Stimulated activated CD4-positive, alpha-beta T cell treated with anti-CD3 and anti-CD28 coated beads, Interleukin-1b, Interleukin-23, amount 100 ng/mL, for 48 hours (primary cell): ENCODE measurements around the gene NCLN.
"Not testable (repeated sequence)": the region's sequence is repeated elsewhere in the genome, so short reads cannot be mapped to it uniquely, and the experiment has no call there.

Experiments used
- DNase-seq: peaks from one replicate; pipeline ENCODE4 v3.0.0-alpha.2; 2020

Gene NCLN

DNA sequence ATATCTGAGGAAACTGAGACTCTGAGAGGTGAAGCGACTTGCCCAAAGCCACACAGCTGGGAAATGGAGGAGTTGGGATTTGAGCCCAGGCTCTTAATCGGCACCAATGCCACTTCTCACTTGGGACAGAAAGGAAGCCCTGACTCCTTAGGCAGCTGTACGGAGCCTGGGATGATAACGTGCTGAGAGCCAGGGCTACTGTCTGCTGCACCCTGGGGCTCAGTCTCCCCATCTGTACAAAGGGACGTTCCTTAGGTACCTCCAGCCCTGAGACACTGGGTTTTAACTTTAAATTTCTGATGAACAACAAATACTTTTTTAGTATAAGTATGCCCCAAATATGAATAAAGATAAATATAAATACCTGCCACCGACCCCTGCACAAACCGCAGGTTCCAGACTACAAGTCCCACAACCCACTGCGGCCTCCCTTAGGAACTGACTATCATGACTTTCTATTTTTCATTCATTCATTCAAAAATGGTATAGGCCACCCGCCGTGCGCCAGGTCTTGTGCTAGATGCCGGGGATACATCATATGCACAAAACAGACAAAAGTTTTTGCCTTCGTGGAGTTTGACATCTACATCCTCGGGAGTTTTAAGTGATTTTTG, 776 bp upstream of the NCLN start:
- DNase-seq, result peak; percentile 60

DNA sequence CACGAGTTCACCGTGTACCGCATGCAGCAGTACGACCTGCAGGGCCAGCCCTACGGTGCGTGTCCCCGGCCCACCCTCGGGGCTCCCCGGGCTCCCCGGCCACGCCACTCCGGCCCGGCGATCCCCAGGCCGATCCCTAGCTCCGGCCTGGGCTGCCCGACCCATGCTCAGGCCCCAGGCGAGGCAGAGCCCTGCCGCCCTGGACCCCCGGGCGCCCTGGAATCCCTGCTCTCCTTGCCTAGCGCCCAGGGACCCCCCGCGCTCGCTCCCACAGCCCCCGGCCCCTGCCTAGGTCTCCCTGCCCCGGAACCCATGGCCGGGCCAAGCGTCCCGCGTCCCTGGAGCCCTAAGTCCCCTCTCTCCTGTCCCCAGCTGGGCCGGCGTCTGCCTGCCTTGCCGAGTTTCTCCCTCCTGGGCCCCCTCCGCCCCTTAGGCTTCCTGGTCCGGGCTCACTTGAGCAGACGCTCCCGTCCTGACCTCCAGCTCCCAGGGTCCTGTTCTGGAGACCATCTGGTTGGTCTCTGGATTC, 494 bp downstream of the NCLN start:
- DNase-seq, result no peak

DNA sequence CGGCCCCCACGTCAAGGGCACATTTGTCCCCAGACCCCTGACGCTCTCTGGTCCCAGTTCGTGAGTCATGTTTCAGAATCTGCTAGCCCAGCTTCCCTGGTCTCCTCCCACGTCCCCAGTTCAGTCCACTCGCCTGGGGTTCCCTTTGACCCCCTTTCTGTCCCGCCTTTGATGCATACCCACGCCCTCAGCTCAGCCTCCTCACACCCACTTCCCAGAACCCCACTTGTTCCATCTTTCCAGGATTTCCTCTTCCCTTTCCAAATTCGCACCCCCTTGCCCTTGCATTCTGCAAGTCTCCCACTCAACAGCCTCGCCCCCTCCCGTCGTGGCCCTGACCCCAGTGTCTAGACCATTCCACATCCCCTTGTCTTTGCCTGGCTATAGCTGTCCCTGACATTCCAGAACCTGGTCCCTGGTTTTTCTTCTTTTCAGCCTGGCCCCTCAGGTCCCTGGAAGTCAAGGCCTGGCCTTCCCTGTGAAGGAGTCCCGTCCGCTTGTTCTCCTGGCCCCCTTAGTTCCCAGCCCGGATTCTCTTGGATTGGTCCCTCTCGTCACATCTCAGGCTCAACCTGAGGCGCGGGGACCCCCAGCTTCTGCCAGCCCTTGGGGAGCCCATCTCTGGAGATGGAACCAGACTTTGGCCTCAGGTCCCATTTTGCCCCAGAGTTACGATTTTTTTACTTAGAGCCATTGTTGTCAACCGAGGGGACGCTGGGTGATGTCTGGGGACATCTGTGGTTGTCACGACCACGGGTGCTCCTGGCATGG, 1.3 kb downstream of the NCLN start:
- DNase-seq, result no peak

DNA sequence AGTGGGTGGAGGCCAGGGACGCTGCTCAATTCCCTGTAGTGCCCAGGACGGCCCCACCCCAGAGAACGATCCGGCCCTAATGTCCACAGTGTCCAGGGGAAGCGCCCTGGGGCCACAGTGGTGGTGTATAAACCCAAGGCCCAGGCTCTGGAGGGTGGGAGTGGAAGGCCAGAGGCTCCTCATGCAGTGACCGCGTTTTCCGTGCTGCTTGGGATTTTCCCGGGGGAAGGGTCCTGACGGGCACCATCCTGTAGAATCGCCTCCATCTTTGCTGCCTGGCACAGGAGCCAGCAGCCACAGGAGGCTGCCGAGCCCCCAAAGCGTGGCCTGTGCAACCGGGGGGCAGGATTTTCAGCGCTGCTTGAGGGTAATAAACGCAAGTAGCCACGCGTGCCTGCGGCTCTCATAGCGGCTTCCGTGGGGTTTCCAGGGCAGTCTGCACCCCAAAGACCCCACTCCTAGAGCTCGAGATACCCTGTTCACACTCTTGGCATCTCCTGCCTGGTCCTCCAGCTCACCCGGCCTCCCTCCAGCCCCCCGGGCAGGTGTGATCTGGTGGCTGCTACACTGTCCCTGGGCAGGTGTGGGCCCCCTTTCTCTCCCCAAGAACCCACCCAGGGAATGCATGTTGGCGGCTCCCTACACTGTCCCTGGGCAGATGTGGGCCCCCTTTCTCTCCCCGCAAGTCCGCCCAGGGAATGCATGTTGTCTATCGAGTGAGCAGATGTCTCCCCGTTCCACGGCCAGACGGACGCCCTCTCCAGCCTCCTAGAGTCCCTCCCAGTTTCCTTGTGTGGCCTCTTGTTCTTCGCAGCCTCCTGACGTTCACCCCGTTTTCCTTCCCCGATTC, 2.2 kb downstream of the NCLN start:
- DNase-seq, result no peak

DNA sequence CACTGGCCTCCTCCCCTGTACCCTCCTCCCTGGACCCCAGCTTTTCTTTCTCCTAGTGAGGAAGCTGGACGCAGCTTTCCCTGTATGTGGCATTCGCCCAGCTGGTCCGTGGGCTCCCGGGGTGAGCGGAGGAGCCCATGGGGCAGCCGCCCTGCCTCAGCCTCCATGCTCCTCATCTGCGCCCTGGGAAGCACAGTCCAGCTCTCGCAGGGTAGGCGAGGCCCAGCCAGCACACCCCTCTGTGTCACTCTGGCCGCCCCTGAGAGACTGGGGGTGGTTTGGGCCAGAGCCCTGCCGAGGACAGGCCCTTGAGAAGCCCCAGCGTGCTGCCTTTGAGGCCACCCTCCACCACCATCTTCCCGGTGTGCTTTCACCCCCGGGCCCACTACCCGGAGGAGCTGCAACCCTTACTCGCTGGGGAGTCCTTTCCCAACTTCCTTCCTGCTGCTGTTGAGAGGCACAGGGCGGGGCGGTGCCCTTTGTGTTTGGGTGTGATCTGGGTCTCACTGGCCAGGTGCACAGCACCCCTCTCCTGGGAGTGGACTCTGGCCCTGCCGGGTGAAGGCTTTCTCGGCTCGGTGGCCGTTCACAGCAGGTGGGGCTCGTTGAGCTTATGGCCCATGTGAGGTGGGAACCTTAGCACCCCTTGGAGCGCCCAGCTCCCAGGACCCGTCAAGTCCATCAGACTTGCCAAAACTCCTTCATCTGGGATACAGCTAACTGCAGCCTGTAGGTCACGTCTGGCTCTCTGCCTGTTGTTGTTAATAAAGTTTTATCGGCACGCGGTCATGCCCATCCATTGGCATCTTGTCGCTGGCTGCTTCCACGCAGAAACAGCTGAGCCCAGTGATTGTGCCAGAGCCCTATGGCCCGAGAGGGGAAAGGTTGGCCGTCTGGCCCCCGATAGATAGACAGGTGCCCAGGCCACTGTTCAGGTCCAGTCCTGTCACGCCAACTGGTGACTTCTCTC, 3.2 kb downstream of the NCLN start:
- DNase-seq, result no peak

DNA sequence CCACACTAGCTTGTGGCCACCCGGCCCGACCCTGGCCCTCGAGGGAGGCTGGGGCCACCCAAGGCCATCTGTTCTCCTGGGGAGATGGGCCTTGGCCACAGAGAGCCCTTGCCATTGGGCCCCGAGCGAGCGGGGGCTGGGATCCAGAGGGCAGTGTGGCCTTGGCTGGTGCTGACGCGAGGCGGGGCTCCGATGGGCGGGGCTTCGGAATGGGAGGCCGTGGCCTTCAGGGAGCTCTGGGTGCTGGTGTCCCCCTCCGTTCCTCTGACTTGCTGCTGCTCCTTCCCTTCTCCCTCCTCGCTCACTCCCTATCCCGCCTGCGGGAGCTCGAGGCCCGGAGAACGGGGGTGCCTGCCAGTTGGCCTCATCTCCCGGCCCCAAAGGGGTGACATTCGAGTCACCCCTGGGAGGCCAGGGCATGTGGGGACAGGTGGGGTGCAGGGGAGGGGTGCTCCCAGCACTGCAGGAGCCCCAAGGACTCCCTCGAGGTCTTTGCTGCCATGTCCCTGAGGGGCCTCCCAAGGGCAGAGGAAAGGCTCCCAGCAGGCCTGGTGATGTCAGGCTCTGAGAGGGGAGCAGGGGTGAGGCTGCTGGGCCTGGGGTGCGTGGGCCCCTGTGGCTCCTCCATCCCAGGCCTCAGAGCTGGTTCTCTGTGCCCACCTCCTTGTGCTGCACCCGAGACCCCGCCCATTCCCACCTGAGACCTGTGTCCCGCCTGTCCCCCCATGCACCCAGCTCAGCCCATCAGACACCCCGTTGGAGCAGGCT, 4.2 kb downstream of the NCLN start:
- no peak for DNase-seq

DNA sequence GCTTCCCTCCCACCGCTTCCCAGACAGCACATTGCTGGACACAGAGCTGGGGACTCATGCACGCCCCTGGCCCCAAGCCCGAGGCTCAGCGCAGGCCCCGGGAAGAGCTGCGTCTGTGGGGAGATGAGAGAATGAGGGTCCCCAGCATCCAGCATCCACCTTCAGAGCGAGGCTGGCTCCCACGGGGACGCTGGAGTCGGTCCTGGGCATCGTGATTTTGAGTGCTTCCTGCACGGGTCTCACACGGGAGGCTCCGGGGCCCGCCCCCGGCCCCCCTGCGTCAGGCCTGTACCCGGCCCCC, 4.7 kb downstream of the NCLN start:
- DNase-seq, result no peak

DNA sequence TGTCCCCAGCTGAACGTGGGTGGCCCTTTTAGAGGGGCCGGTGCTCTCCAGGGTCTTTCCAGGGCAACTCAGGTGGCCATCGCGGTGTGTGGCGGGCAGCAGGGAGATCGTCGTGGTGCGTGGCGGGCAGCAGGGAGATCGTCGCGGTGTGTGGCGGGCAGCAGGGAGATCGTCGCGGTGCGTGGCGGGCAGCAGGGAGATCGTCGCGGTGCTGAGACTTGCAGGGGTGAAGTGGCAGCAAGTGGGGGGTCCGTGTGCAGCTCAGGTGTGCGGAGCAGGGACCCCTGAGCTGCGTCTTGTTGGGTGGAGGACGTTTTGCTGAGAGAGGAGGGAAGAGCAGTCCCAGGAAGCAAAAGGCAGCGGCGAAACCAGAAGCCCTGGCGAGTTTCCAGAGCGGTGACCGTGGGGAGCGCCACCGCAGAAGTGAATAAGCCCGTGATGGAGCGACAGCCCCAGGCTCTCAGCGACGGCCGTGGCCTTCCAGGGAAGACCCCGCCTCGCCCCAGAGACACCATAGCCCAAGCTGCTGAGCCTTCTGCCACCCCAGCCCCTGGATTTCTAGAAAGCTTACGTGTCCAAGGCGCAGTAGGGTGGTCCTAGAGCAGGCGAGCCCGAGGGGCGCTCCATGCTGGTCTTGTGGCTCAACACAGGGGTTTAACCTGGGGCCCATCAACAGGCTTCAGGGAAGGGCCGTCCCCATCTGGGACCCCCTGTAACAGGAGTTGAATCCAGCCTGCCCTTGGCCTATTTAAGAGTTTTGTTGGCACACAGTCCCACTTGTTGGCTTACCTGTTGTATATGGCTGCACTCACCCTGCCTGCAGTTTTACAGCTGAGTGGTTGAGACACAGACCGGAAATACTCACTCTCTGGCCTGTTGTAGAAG, 5.4 kb downstream of the NCLN start:
- DNase-seq, result no peak

DNA sequence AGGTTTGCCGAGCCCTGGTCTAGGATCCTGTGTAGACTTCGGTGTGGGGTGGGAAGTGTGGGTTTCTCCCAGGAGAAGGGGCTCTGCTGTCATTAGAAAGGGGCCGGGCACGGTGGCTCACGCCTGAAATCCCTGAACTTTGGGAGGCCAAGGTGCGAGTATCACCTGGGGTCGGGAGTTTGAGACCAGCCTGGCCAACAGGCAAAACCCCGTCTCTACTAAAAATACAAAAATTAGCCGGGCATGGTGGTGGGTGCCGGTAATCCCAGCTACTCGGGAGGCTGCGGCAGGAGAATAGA, 6.0 kb downstream of the NCLN start:
- not testable (repeated sequence) for DNase-seq

DNA sequence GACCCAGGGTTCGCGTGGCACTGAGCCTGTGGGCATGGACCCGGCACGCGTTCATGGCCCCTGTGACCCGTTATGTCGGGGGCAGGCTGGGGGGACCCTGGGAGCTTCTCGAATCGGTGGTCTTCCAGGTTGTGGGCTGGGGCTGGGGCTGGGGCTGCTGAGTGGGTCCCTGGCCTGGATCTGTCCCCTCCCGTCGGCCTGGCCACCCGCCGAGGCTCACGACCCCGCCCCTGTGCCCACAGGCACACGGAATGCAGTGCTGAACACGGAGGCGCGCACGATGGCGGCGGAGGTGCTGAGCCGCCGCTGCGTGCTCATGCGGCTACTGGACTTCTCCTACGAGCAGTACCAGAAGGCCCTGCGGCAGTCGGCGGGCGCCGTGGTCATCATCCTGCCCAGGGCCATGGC, 6.5 kb downstream of the NCLN start:
- no peak for DNase-seq

DNA sequence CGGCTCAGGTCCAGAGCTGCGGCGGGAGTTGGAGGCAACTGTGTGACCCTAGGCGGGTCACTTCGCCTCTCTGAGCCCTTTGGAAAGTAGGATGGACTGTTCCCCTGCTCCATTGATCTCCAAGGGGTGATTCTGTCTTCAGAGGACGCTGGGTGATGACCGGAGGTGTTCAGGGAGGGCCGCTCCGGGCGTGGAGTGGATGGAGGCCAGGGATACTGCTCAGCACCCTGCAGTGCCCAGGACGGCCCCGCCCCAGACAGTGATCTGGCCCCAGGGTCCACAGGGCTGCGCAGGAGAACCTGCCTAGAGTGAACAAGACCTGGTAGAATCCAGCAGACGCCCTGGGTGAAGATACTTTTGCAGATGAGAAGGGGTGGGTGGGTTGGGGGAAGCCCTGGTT, 7.0 kb downstream of the NCLN start:
- DNase-seq, result no peak

DNA sequence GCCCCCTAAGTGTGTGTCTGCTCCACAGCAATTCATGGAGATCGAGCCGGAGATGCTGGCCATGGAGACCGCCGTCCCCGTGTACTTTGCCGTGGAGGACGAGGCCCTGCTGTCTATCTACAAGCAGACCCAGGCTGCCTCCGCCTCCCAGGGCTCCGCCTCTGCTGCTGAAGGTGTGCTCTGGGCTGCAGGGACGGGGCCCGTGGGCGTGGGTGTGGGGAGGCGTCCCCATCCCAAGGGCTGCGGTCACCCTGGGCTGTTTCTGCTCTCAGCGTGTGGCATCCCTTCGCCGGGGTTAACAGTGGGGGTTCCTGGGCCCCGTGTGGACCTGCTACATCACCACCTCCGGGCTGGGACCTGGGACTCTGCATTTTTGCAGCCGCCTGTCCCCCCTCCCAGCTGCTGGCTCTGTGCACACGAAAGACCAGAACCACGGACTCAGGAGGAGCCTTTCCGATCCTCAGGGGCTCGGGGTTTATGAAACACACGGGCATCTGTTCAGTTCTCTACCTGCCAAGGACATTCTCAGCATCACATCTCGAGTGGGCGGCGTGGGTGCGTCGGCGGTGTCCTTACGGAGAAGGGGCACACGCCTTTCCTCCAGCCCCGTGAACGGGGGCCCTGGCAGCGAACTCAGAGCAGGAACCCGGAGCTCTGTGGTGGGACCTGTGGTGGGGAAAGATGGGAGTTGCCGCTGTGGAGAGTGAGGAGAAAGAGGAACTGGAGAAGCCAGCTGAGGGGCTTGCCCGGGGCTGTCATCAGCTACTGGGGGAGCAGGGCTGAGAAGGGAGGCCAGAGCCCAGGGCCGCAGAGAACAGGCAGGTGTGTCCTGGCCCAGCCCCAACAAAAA, 7.8 kb downstream of the NCLN start:
- DNase-seq, result no peak

DNA sequence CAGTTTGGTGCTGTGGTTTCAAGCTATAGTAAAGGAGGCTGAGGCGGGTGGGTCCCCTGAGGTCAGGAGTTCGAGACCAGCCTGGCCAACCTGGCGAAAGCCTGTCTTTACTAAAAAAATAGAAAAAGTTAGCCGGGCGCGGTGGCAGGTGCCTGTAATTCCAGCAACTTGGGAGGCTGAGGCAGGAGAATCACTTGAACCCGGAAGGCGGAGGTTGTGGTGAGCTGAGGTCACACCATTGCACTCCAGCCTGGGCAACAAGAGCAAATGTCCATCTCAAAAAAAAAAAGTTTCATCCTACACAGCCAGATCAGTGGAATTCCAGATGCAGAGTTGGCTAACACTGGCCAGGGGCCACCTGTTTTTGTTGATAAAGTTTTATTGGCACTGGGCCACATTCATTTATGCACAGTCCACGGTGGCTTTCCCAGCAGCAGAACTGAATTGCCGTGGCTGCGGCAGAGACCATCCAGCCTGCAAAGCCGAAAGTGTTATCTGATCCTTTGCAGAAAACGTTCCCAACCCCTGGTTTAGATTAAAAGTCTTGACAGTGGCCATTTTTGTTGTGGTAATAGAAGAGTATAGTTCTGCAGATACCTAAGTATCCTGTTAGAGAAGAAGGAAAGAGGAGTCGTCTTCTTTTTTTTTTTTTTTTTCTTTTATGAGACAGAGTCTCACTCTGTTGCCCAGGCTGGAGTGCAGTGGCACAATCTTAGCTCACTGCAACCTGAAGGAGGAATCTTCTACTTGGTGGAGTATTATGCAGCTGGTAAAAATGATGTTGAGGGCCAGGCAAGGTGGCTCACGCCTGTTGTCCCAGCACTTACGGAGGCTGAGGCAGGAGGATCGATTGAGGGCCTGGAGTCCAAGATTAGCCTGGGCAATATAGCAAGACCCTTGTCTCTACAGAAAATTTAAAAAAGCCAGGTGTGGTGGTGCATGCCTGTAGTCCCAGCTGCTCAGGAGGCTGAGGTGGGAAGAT, 8.7 kb downstream of the NCLN start:
- no peak for DNase-seq

DNA sequence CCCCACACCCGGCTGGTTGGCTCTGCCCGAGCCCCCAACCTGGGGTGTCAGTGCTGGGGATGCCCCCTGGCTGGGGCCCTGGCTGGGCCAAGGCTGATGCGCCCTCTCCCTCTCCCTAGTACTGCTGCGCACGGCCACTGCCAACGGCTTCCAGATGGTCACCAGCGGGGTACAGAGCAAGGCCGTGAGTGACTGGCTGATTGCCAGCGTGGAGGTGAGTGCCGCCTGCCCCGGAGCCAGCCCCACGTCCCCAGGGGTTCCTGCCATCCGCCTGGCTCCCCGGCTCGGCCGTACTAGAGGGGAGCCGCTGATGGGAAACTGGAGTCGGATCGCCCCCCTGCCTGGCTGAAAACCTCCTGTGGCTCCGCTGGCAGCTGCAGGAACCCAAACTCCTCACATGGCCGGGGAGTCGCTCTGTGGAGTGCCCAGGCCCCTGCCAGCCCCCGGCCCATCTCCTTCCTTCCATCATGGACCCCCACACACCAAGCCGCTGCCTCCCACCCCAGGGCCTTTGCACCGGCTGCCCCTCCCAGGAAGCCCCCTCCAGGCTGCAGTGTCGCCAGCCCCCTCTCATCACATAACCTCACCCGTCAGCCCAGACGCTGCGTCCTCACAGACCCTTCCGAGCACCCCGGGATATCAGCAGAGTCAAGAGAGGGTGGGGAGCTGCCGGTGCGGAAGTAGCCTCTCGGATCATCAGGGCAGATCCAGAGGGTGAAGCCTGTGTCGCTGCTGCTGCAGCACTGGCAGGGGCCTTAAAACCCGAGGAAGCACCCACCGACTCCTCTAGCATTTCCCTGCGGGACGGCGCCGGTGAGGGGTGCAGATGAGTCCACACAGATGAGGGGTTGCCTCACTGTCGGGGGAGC, 10.6 kb downstream of the NCLN start:
- DNase-seq, result no peak

DNA sequence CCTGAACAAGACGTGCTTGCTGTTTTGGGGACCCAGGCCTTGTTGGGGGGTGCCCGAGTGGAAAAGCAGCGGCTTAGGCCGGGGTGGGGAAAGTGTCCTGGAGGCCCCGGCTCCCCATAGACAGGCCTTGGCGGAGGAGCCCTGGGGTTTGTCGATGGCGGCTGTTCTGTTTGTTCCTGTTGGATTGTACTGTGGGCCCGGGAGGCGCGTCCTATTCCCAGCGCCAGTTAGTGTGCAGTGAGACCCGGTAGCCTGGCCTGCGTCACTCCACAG, 11.1 kb downstream of the NCLN start:
- no peak for DNase-seq

DNA sequence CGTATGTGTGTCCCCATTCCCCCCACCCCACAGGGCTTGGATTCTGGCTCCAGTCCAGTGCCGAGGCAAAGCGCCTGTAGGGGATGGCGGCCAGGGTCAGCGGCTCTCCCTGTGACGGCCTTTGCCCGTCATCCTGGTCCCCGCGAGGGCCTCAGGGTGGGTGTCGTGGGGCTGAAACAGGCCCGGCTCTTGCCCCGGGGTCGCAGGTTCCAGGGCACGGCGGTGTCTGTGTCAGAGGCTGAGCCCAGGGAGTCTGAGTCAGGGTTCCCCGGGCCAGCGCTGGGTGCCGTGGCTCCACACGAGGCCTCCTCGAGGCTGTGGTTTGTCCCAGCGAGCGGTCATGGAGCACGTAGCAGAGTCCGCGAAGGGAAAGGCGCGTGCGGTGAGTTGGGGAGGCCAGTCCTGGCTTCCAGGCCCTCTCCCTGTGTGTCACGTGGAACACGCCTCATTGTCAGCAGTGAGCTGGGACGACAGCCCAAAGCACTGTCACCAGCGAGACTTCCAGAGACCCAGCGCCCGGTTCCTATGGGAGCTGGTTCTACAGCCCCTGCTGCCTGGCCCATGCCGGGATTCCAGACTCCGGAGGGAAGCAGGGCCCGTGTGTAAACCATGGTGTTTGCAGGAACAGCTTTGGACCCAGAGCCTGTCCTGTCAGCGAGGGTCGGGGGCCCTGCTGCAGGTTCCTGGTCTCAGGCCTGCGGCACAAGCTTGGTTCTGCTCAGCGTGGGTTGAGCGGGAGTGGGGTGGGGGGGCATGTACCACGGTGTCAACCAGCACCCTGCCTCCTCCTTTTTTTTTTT, 13.4 kb downstream of the NCLN start:
- no peak for DNase-seq

DNA sequence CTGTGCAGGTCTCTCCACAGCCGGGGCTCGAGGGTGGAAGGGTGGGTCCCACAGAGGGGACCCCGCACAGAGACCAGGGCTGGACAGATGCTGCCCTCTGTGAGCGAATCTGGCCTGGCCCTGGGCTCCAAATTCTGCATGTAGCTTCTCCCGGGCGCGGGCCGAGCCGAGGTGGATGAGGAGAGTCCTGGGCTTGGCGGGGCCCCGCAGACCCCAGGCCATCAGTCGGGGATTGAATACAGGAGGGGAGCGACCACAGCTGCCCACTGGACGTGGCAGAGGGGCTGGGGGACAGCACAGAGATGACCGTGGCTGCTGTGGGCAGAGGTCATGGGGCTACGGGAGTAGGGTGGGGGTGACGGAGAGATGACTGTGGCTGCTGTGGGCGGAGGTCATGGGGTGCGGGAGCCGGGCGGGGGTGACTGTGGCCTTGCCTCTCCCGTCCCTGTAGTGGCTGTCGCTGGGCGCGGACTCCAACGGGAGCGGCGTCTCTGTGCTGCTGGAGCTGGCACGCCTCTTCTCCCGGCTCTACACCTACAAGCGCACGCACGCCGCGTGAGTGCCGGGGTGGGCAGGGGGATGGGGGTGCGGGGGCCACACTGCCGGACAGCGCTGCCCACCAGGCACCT, 15.5 kb downstream of the NCLN start:
- DNase-seq, result no peak
